Liver (tissue), 3 donors: ENCODE data around the gene PLEKHM2.

Source experiments
- CTCF ChIP-seq: fragments of 150-350 bp; IDR thresholded peaks from 2 replicates; pipeline ENCODE4 v1.5.1; 2017; ENCODE audit warnings: improper control_type of control experiment, low read depth, low read length; ENCODE audit not compliant: missing input control
- EGR1 ChIP-seq, 2 donors: IDR thresholded peaks; 2 replicates each; pipeline ENCODE4 v1.6.1; 2016 to 2018; ENCODE audit warnings: antibody characterized with exemption in 2 of 2, low read depth in 2 of 2
- FOXA1 ChIP-seq: IDR thresholded peaks from 2 replicates; pipeline ENCODE4 v1.6.1; 2016; ENCODE audit warnings: antibody characterized with exemption
- GABPA ChIP-seq, 2 donors: IDR thresholded peaks in 1 of 2; conservative IDR thresholded peaks in 1 of 2; 2 replicates each; pipeline ENCODE4 v1.6.1; 2016; ENCODE audit warnings: antibody characterized with exemption in 2 of 2, mild to moderate bottlenecking in 1 of 2, moderate library complexity in 1 of 2
- HNF4G ChIP-seq: IDR thresholded peaks from 2 replicates; pipeline ENCODE4 v1.6.1; 2016; ENCODE audit warnings: antibody characterized with exemption
- JUND ChIP-seq, 2 donors: IDR thresholded peaks; 2 replicates each; pipeline ENCODE4 v1.6.1; 2016; ENCODE audit warnings: antibody characterized with exemption in 2 of 2
- RAD21 ChIP-seq, 2 donors: IDR thresholded peaks; 2 replicates each; pipeline ENCODE4 v1.6.1; 2016; ENCODE audit warnings: antibody characterized with exemption in 2 of 2, mild to moderate bottlenecking in 2 of 2
- REST ChIP-seq: IDR thresholded peaks from 2 replicates; pipeline ENCODE4 v1.6.1; 2016; ENCODE audit warnings: antibody characterized with exemption, mild to moderate bottlenecking
- SP1 ChIP-seq: IDR thresholded peaks from 2 replicates; pipeline ENCODE4 v1.6.1; 2018; ENCODE audit warnings: antibody characterized with exemption, mild to moderate bottlenecking
- YY1 ChIP-seq: IDR thresholded peaks from 2 replicates; pipeline ENCODE4 v1.6.1; 2016; ENCODE audit warnings: antibody characterized with exemption, mild to moderate bottlenecking
- TF ChIP-seq, protein P1 (sequence below): IDR thresholded peaks from 2 replicates; pipeline ENCODE4 v1.6.1; 2016; ENCODE audit warnings: antibody characterized with exemption
- donor health status: healthy.
- donor health status: healthy.

- peak; percentile 7 for TF ChIP-seq CTCF
- no peak for TF ChIP-seq JUND (IDR thresholded peaks at IDR 0.05)
- no peak for TF ChIP-seq REST
- no peak for TF ChIP-seq SP1
- TF ChIP-seq GABPA (IDR thresholded peaks at IDR 0.05 in 1 of 2, conservative IDR thresholded peaks at IDR 0.05 in 1 of 2), result no peak
- no peak for TF ChIP-seq EGR1 (IDR thresholded peaks at IDR 0.05; ENCODE audit: low read depth in 2 of 2)
- TF ChIP-seq, protein P1, sequence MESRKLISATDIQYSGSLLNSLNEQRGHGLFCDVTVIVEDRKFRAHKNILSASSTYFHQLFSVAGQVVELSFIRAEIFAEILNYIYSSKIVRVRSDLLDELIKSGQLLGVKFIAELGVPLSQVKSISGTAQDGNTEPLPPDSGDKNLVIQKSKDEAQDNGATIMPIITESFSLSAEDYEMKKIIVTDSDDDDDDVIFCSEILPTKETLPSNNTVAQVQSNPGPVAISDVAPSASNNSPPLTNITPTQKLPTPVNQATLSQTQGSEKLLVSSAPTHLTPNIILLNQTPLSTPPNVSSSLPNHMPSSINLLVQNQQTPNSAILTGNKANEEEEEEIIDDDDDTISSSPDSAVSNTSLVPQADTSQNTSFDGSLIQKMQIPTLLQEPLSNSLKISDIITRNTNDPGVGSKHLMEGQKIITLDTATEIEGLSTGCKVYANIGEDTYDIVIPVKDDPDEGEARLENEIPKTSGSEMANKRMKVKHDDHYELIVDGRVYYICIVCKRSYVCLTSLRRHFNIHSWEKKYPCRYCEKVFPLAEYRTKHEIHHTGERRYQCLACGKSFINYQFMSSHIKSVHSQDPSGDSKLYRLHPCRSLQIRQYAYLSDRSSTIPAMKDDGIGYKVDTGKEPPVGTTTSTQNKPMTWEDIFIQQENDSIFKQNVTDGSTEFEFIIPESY, result no peak
- TF ChIP-seq FOXA1, result no peak
- no peak for TF ChIP-seq HNF4G
- no peak for TF ChIP-seq RAD21 (IDR thresholded peaks at IDR 0.05)
- no peak for TF ChIP-seq YY1
Measured at GRCh38 chr1:15684468-15685291, 560 bp downstream of the PLEKHM2 start.
